ENCODE results near the gene OTOGL.

GRCh38 chr12:80299219-80299618 lies 199.9 kb downstream of the OTOGL start:
- TF ChIP-seq CTCF (IDR thresholded peaks at IDR 0.05), result no peak
- TF ChIP-seq POLR2A (IDR thresholded peaks at IDR 0.05), result no peak
